Islet of Langerhans (tissue), 1 donor: ENCODE results near the gene THOP1.
A peak's percentile ranks its signal among the peaks of the same experiment; 100 is the strongest.
"Not testable (repeated sequence)": the region's sequence is repeated elsewhere in the genome, so short reads cannot be mapped to it uniquely, and the experiment has no call there.

ENCODE experiments used
- FAIRE-seq: peaks from one replicate; lab custom pipeline; 2011; peaks lifted over from hg19 to GRCh38; lab: Jason Lieb, UNC

The THOP1 gene

GRCh38 chr19:2817237-2817829 lies 32.0 kb downstream of the THOP1 start:
- not testable (repeated sequence) for FAIRE-seq

- FAIRE-seq, result peak; percentile 55
Observed at GRCh38 chr19:2819540-2820111, 34.3 kb downstream of the THOP1 start, which contains the start of gene ZNF554. ZNF554 (plus strand) TSS chr19:2819868; CDS start chr19:2820072, 204 bp downstream.

- no peak for FAIRE-seq
Observed at GRCh38 chr19:2820112-2820702, 34.9 kb downstream of the THOP1 start.

- FAIRE-seq, result no peak
Observed at GRCh38 chr19:2822846-2823245, 37.5 kb downstream of the THOP1 start.

GRCh38 chr19:2823646-2824045 lies 38.3 kb downstream of the THOP1 start:
- FAIRE-seq, result no peak

GRCh38 chr19:2824129-2824528 lies 38.8 kb downstream of the THOP1 start:
- no peak for FAIRE-seq

- no peak for FAIRE-seq
Observed at GRCh38 chr19:2827022-2827421, 41.7 kb downstream of the THOP1 start.

- FAIRE-seq, result no peak
Observed at GRCh38 chr19:2827840-2828489, 42.7 kb downstream of the THOP1 start.

- FAIRE-seq, result no peak
Observed at GRCh38 chr19:2834294-2834871, 49.1 kb downstream of the THOP1 start.

GRCh38 chr19:2837430-2837829 lies 52.1 kb downstream of the THOP1 start:
- FAIRE-seq, result no peak

GRCh38 chr19:2840794-2841791 lies 55.8 kb downstream of the THOP1 start, which contains the start of gene ZNF555:
ZNF555 (plus strand) TSS chr19:2841475; CDS start chr19:2841573, 98 bp downstream.
- FAIRE-seq, result peak; percentile 47

- FAIRE-seq, result no peak
Observed at GRCh38 chr19:2841855-2842574, 56.7 kb downstream of the THOP1 start.

- FAIRE-seq, result no peak
Observed at GRCh38 chr19:2845107-2845506, 59.8 kb downstream of the THOP1 start.

- FAIRE-seq, result no peak
Observed at GRCh38 chr19:2846180-2846894, 61.0 kb downstream of the THOP1 start.

GRCh38 chr19:2847507-2847906 lies 62.2 kb downstream of the THOP1 start:
- FAIRE-seq, result no peak

GRCh38 chr19:2848616-2849015 lies 63.3 kb downstream of the THOP1 start:
- no peak for FAIRE-seq

- FAIRE-seq, result no peak
Observed at GRCh38 chr19:2850256-2850925, 65.1 kb downstream of the THOP1 start.

- no peak for FAIRE-seq
Observed at GRCh38 chr19:2852598-2852997, 67.3 kb downstream of the THOP1 start.

- no peak for FAIRE-seq
Observed at GRCh38 chr19:2853015-2853606, 67.8 kb downstream of the THOP1 start.
